ENCODE data around the gene CD3E.

GRCh38 chr11:118314988-118315411 is 10.5 kb downstream of the CD3E start:
- TF ChIP-seq CTCF (IDR thresholded peaks at IDR 0.05) (no peak), TCF7L2 (IDR thresholded peaks at IDR 0.05; ENCODE audit: low read depth, low read length) (no peak), POLR2AphosphoS5 (IDR thresholded peaks at IDR 0.05; ENCODE audit: low read depth, low read length) (no peak), SIN3A (IDR thresholded peaks at IDR 0.05; ENCODE audit: borderline replicate concordance, insufficient read depth, low read depth, low read length) (no peak)

All from Panc1 (cell line).